T-helper 2 cell treated with Interferon-gamma antibody and Interleukin-4, amounts not matched to agents 100 ng/mL and 5 ng/mL, for 36 hours (primary cell): Measurements from ENCODE around the gene EIF5A. TPM values are rescaled to one million over a fixed set of nuclear protein-coding genes. Genes with fewer than 3 reads are reported as not detected.

Source experiments
- intact Hi-C: fragments of 100-400 bp; cut with micrococcal nuclease; formaldehyde crosslinking; loops from one replicate; pipeline ENCODE4 v1.15.1; 2023
- total RNA-seq: library from RNA; stranded (reverse); gene quantifications from 2 replicates; pipeline ENCODE4 v1.2.3, GENCODE V29; 2022

EIF5A gene
- total RNA-seq, 1 donor from 2014 or later: 709 TPM

- intact Hi-C loops: loop anchor here (1.0 to 10.0 kb wide), 7 partner anchors 15 to 335 kb away; partner anchors contain the start of genes ACAP1, EIF5A, NEURL4 and POLR2A
Measured at GRCh38 chr17:7351665-7352502, 44.5 kb downstream of the EIF5A start, which contains the start of gene KCTD11. TSS of gene KCTD11 (plus strand) at chr17:7352162.

DNA sequence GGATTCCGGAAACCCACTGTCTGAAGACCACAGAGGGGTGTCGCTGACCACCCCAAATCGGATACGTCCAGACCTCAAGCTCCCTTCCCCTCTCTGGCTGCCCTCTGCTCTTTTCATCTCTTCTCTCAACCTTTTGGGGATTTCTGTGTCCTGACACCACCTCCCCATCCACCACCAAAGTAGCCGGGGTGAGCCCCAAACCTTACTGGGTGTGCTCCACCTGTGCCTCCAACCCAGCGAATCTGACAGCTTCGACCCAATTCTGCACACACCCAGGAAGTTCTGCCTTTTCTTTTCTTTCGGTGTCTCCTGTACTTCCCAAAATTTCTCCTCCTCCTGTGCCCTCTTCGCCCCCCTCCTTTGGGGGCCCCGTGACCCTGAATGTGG lies 45.1 kb downstream of the EIF5A start:
- intact Hi-C loops: loop anchor here (5.0 to 10.0 kb wide), 4 partner anchors 45 to 335 kb away; partner anchors contain the start of genes EIF5A, POLR2A, SLC35G6 and TMEM256

DNA sequence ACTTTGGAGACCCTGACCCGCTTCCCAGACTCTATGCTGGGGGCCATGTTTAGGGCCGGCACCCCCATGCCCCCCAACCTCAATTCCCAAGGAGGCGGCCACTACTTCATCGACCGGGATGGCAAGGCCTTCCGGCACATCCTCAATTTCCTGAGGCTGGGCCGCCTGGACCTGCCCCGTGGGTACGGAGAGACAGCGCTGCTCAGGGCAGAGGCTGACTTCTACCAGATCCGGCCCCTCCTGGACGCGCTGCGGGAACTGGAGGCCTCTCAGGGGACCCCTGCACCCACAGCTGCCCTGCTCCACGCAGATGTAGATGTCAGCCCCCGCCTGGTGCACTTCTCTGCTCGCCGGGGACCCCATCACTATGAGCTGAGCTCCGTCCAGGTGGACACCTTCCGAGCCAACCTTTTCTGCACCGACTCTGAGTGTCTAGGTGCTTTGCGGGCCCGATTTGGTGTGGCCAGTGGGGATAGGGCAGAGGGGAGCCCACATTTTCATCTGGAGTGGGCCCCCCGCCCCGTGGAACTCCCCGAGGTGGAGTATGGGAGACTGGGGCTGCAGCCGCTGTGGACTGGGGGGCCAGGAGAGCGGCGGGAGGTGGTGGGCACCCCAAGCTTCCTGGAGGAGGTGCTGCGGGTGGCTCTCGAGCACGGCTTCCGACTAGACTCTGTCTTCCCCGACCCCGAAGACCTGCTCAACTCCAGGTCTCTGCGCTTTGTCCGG lies 45.6 kb downstream of the EIF5A start:
- intact Hi-C loops: loop anchor here (5.0 to 10.0 kb wide), 4 partner anchors 46 to 334 kb away; partner anchors contain the start of genes EIF5A, POLR2A, SLC35G6 and TMEM256

- intact Hi-C loops: loop anchor here (5.0 to 10.0 kb wide), 4 partner anchors 47 to 333 kb away; partner anchors contain the start of genes EIF5A, POLR2A, SLC35G6 and TMEM256
Measured at GRCh38 chr17:7354262-7354843, 46.9 kb downstream of the EIF5A start.

- intact Hi-C loops: loop anchor here (10.0 kb wide), 1 partner anchor 130 kb away; the partner anchor contains the start of genes POLR2A and SLC35G6
Measured at GRCh38 chr17:7355053-7355452, 47.6 kb downstream of the EIF5A start, which contains the start of gene TMEM95. TSS of gene TMEM95 (plus strand) at chr17:7355156. CDS start at chr17:7355205, 49 bp downstream.

- intact Hi-C loops: loop anchor here (10.0 kb wide), 1 partner anchor 129 kb away; the partner anchor contains the start of genes POLR2A and SLC35G6
Measured at GRCh38 chr17:7355573-7355972, 48.1 kb downstream of the EIF5A start.

DNA sequence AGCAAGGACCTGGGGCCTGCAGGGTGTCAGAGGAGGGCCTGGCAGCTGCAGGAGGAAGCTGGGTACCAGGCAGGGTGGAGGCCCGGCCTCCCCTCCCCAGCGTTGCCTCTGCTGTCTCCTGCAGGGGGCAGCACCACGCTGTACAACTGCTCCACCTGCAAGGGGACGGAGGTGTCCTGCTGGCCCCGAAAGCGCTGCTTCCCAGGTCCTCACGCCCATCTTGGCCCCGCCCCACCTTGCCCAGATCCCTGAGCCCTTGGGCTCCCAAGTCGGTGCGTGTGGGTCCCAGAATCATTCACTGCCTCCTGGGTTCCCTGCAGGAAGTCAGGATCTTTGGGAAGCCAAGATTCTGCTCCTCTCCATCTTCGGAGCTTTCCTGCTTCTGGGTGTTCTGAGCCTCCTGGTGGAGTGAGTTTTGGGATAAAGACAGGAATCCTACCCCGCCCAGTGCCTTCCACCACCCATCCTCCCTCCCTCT lies 48.7 kb downstream of the EIF5A start:
- intact Hi-C loops: loop anchor here (1.0 to 10.0 kb wide), 3 partner anchors 79 to 205 kb away; partner anchors contain the start of genes POLR2A, SENP3, SLC35G6 and TMEM102

DNA sequence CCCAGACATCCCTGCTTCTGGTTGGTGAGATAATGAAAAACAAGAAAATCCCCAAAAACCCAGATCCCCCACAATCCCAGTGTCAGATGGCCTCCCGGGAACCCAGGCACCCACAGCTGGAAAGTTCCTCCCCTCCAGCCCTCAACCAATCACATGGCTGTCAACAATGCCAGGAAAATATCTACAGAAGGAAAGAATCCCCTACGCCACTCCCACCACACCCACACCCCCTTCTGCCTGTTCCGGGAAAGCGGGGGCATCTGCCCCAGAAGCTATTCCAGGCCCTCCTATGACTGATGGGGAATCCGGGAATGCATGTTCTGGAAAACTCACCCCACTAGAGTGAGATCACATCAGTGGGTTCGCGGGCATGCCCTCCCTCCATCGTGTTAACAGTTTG lies 49.3 kb downstream of the EIF5A start:
- intact Hi-C loops: loop anchor here (1.0 to 10.0 kb wide), 3 partner anchors 79 to 205 kb away; partner anchors contain the start of genes POLR2A, SENP3, SLC35G6 and TMEM102

GRCh38 chr17:7357381-7357780 lies 50.0 kb downstream of the EIF5A start:
- intact Hi-C loops: loop anchor here (10.0 kb wide), 1 partner anchor 127 kb away; the partner anchor contains the start of genes POLR2A and SLC35G6

- intact Hi-C loops: no loop called here
Measured at GRCh38 chr17:7361906-7362305, 54.5 kb downstream of the EIF5A start.

Other genes starting within 250 kb of the EIF5A start
- gene CLEC10A, start 227.4 kb upstream of the EIF5A start, total RNA-seq: not detected in 2 replicates
- not detected in 2 replicates for gene ASGR2, start 192.8 kb upstream of the EIF5A start, total RNA-seq
- gene ASGR1, start 128.3 kb upstream of the EIF5A start, total RNA-seq: 0.91 and 1.8 TPM in 2 replicates
- gene DLG4, start 87.8 kb upstream of the EIF5A start, total RNA-seq: 9.1 and 9.6 TPM in 2 replicates
- 340 and 346 TPM in 2 replicates for gene ACADVL, start 87.7 kb upstream of the EIF5A start, total RNA-seq
- gene DVL2, start 73.1 kb upstream of the EIF5A start, total RNA-seq: 46.4 and 51.1 TPM in 2 replicates
- 53.4 and 55.1 TPM in 2 replicates for gene PHF23, start 68.2 kb upstream of the EIF5A start, total RNA-seq
- 223 and 242 TPM in 2 replicates for gene GABARAP, start 65.2 kb upstream of the EIF5A start, total RNA-seq
- gene CTDNEP1, start 55.9 kb upstream of the EIF5A start, total RNA-seq: 170 and 179 TPM in 2 replicates
- gene ELP5, start 55.4 kb upstream of the EIF5A start, total RNA-seq: 56.5 and 57.8 TPM in 2 replicates
- gene CLDN7, start 45.1 kb upstream of the EIF5A start, total RNA-seq: 0.32 and 0.39 TPM in 2 replicates
- 0.07 TPM in 1 of 2 replicates, not detected in the other for gene SLC2A4, start 25.9 kb upstream of the EIF5A start, total RNA-seq
- 1.3 and 1.4 TPM in 2 replicates for gene YBX2, start 13.0 kb upstream of the EIF5A start, total RNA-seq
- gene GPS2, start 7.7 kb downstream of the EIF5A start, total RNA-seq: 78.5 and 83.2 TPM in 2 replicates
- 38.5 and 44.1 TPM in 2 replicates for gene NEURL4, start 21.7 kb downstream of the EIF5A start, total RNA-seq
- gene ACAP1, start 28.9 kb downstream of the EIF5A start, total RNA-seq: 580 and 590 TPM in 2 replicates
- gene KCTD11, start 44.5 kb downstream of the EIF5A start, total RNA-seq: 8.2 TPM in 2 replicates
- gene TMEM95, start 47.5 kb downstream of the EIF5A start, total RNA-seq: not detected in 2 replicates
- 1.2 and 1.4 TPM in 2 replicates for gene TNK1, start 73.5 kb downstream of the EIF5A start, total RNA-seq
- 141 and 147 TPM in 2 replicates for gene PLSCR3, start 86.9 kb downstream of the EIF5A start, total RNA-seq
- gene TMEM256, start 96.5 kb downstream of the EIF5A start, total RNA-seq: 54.3 and 56.3 TPM in 2 replicates
- gene NLGN2, start 100.2 kb downstream of the EIF5A start, total RNA-seq: 1.2 TPM in 2 replicates
- gene SPEM1, start 112.7 kb downstream of the EIF5A start, total RNA-seq: not detected in 2 replicates
- gene SPEM2, start 118.0 kb downstream of the EIF5A start, total RNA-seq: not detected in 2 replicates
- not detected in 2 replicates for gene SPEM3, start 121.2 kb downstream of the EIF5A start, total RNA-seq
- gene TMEM102, start 127.8 kb downstream of the EIF5A start, total RNA-seq: 14.4 TPM in 2 replicates
- gene FGF11, start 131.9 kb downstream of the EIF5A start, total RNA-seq: 5.6 and 5.8 TPM in 2 replicates
- 11.0 and 11.4 TPM in 2 replicates for gene CHRNB1, start 137.4 kb downstream of the EIF5A start, total RNA-seq
- gene ZBTB4, start 172.0 kb downstream of the EIF5A start, total RNA-seq: 21.6 and 22.3 TPM in 2 replicates
- gene SLC35G6, start 173.8 kb downstream of the EIF5A start, total RNA-seq: not detected in 2 replicates
- 192 and 200 TPM in 2 replicates for gene POLR2A, start 176.7 kb downstream of the EIF5A start, total RNA-seq
- gene TNFSF12, start 241.4 kb downstream of the EIF5A start, total RNA-seq: 66.6 and 67.0 TPM in 2 replicates